ENCODE measurements around the gene GIN1. TPM values are rescaled to one million over a fixed set of nuclear protein-coding genes. Genes with fewer than 3 reads are reported as not detected.
"Not testable (repeated sequence)": the region's sequence is repeated elsewhere in the genome, so short reads cannot be mapped to it uniquely, and the experiment has no call there.

GIN1 gene
- total RNA-seq, 1 donor from 2014 or later: 5.0 TPM

- Histone ChIP-seq H3K27me3 (ENCODE audit: control insufficient read depth, insufficient read depth, low read length) (no peaks in the 10 kb centered on the region), H3K36me3 (ENCODE audit: control insufficient read depth, insufficient read depth, low read length) (no peaks in the 10 kb centered on the region), H3K4me3 (ENCODE audit: low read depth, low read length) (no peak overlapping the region)
- FAIRE-seq (no peak), DNase-seq (ENCODE audit: low read depth) (no peak)
- no peak for TF ChIP-seq CTCF (IDR thresholded peaks at IDR 0.05; ENCODE audit: insufficient read depth, low read length, severe bottlenecking)
Observed at GRCh38 chr5:103075442-103075841, 44.5 kb downstream of the GIN1 start.

- H3K4me3 ChIP-seq (ENCODE audit: low read depth, low read length); H3K27me3 ChIP-seq (ENCODE audit: control insufficient read depth, insufficient read depth, low read length); H3K36me3 ChIP-seq (ENCODE audit: control insufficient read depth, insufficient read depth, low read length); DNase-seq (ENCODE audit: low read depth); FAIRE-seq: not testable (repeated sequence)
Observed at GRCh38 chr5:103073500-103073899, 46.4 kb downstream of the GIN1 start.

- FAIRE-seq (no peak), DNase-seq (ENCODE audit: low read depth) (no peak)
- H3K27me3 ChIP-seq (ENCODE audit: control insufficient read depth, insufficient read depth, low read length): no peaks in the 10 kb centered on the region
- no peaks in the 10 kb centered on the region for H3K36me3 ChIP-seq (ENCODE audit: control insufficient read depth, insufficient read depth, low read length)
- no peak for TF ChIP-seq CTCF (IDR thresholded peaks at IDR 0.05; ENCODE audit: insufficient read depth, low read length, severe bottlenecking)
- no peak overlapping the region for H3K4me3 ChIP-seq (ENCODE audit: low read depth, low read length)
Observed at GRCh38 chr5:103066326-103066725, 53.6 kb downstream of the GIN1 start.

GRCh38 chr5:103060424-103060954 is 59.4 kb downstream of the GIN1 start:
- Histone ChIP-seq H3K36me3 (ENCODE audit: control insufficient read depth, insufficient read depth, low read length) (no peaks in the 10 kb centered on the region), H3K4me3 (ENCODE audit: low read depth, low read length) (no peak overlapping the region), H3K27me3 (ENCODE audit: control insufficient read depth, insufficient read depth, low read length) (no peaks in the 10 kb centered on the region)
- FAIRE-seq (no peak), DNase-seq (ENCODE audit: low read depth) (no peak)
- TF ChIP-seq CTCF (IDR thresholded peaks at IDR 0.05; ENCODE audit: insufficient read depth, low read length, severe bottlenecking): no peak

- no peaks in the 10 kb centered on the region for H3K36me3 ChIP-seq (ENCODE audit: control insufficient read depth, insufficient read depth, low read length)
- no peak for TF ChIP-seq CTCF (IDR thresholded peaks at IDR 0.05; ENCODE audit: insufficient read depth, low read length, severe bottlenecking)
- H3K4me3 ChIP-seq (ENCODE audit: low read depth, low read length): no peak overlapping the region
- no peaks in the 10 kb centered on the region for H3K27me3 ChIP-seq (ENCODE audit: control insufficient read depth, insufficient read depth, low read length)
- FAIRE-seq (no peak), DNase-seq (ENCODE audit: low read depth) (no peak)
Observed at GRCh38 chr5:103059525-103059924, 60.4 kb downstream of the GIN1 start.

GRCh38 chr5:103057208-103058130 is 62.5 kb downstream of the GIN1 start:
- Histone ChIP-seq H3K27me3 (ENCODE audit: control insufficient read depth, insufficient read depth, low read length) (no peaks in the 10 kb centered on the region), H3K36me3 (ENCODE audit: control insufficient read depth, insufficient read depth, low read length) (no peaks in the 10 kb centered on the region), H3K4me3 (ENCODE audit: low read depth, low read length) (no peak overlapping the region)
- DNase-seq (ENCODE audit: low read depth) (peak; percentile 83), FAIRE-seq (no peak)
- TF ChIP-seq CTCF (IDR thresholded peaks at IDR 0.05; ENCODE audit: insufficient read depth, low read length, severe bottlenecking): no peak

- H3K36me3 ChIP-seq (ENCODE audit: control insufficient read depth, insufficient read depth, low read length); FAIRE-seq; H3K4me3 ChIP-seq (ENCODE audit: low read depth, low read length); DNase-seq (ENCODE audit: low read depth); H3K27me3 ChIP-seq (ENCODE audit: control insufficient read depth, insufficient read depth, low read length): not testable (repeated sequence)
Observed at GRCh38 chr5:103046706-103047105, 73.2 kb downstream of the GIN1 start.
